Activated effector memory CD4-positive, alpha-beta T cell treated with anti-CD3 and anti-CD28 coated beads, Interleukin-2, amount 50 U/mL, for 16 hours (primary cell): ENCODE measurements around the gene PRPF8.
A peak's percentile ranks its signal among the peaks of the same experiment; 100 is the strongest.

ENCODE experiments used
- DNase-seq: peaks from one replicate; pipeline ENCODE4 v3.0.0-alpha.2; 2020

The PRPF8 gene

GRCh38 chr17:1643999-1644492 lies 40.6 kb downstream of the PRPF8 start:
- DNase-seq: no peak

GRCh38 chr17:1643293-1643998 lies 41.2 kb downstream of the PRPF8 start:
- DNase-seq: peak; percentile 86

- DNase-seq: no peak
These were observed 43.6 kb downstream of the PRPF8 start for GRCh38 chr17:1641065-1641403.

- DNase-seq: no peak
These were observed 44.2 kb downstream of the PRPF8 start for GRCh38 chr17:1640329-1641064.

- DNase-seq: no peak
These were observed 45.0 kb downstream of the PRPF8 start for GRCh38 chr17:1639549-1640180.

GRCh38 chr17:1638624-1639300 lies 45.9 kb downstream of the PRPF8 start:
- DNase-seq: no peak

GRCh38 chr17:1638171-1638590 lies 46.5 kb downstream of the PRPF8 start:
- DNase-seq: no peak

GRCh38 chr17:1636732-1637285 lies 47.9 kb downstream of the PRPF8 start:
- DNase-seq: no peak

- no peak for DNase-seq
These were observed 48.8 kb downstream of the PRPF8 start for GRCh38 chr17:1635675-1636465.

- DNase-seq: no peak
These were observed 49.6 kb downstream of the PRPF8 start for GRCh38 chr17:1634841-1635650.

GRCh38 chr17:1630662-1631061 lies 54.0 kb downstream of the PRPF8 start:
- DNase-seq: no peak

- peak; percentile 90 for DNase-seq
These were observed 55.0 kb downstream of the PRPF8 start for GRCh38 chr17:1629504-1630310.

GRCh38 chr17:1628856-1629503 lies 55.7 kb downstream of the PRPF8 start:
- DNase-seq: peak; percentile 96

GRCh38 chr17:1627982-1628855 lies 56.4 kb downstream of the PRPF8 start, which contains the start of gene SLC43A2:
Gene SLC43A2 (minus strand): TSS chr17:1628834. CDS start chr17:1627874, 960 bp downstream.
- DNase-seq: peak; percentile 93

GRCh38 chr17:1627182-1627981 lies 57.3 kb downstream of the PRPF8 start:
- DNase-seq: no peak

- no peak for DNase-seq
These were observed 58.3 kb downstream of the PRPF8 start for GRCh38 chr17:1626333-1626732.

GRCh38 chr17:1625581-1625980 lies 59.1 kb downstream of the PRPF8 start:
- no peak for DNase-seq

- no peak for DNase-seq
These were observed 59.6 kb downstream of the PRPF8 start for GRCh38 chr17:1625053-1625452.
